GM19324 (cell line): ENCODE results near the gene PSORS1C2.
"Not testable (repeated sequence)": the region's sequence is repeated elsewhere in the genome, so short reads cannot be mapped to it uniquely, and the experiment has no call there.

Source experiments
- ATAC-seq: cut with Tn5 transposase; IDR thresholded peaks from one replicate; pipeline ENCODE4 v1.9.1; 2021; ENCODE audit warnings: mild to moderate bottlenecking, moderate library complexity; ENCODE audit not compliant: unreplicated experiment, low FRiP score

PSORS1C2 gene

GRCh38 chr6:31168606-31169005 lies 29.7 kb upstream of the PSORS1C2 start:
- no peak for ATAC-seq

GRCh38 chr6:31165986-31166385 lies 27.1 kb upstream of the PSORS1C2 start:
- ATAC-seq = no peak

GRCh38 chr6:31165064-31165832 lies 26.4 kb upstream of the PSORS1C2 start:
- ATAC-seq = peak; percentile 61

- not testable (repeated sequence) for ATAC-seq
Observed at GRCh38 chr6:31164475-31165063, 25.7 kb upstream of the PSORS1C2 start.

GRCh38 chr6:31163922-31164321 lies 25.1 kb upstream of the PSORS1C2 start:
- no peak for ATAC-seq

GRCh38 chr6:31162463-31163165 lies 23.7 kb upstream of the PSORS1C2 start:
- ATAC-seq = no peak

- no peak for ATAC-seq
Observed at GRCh38 chr6:31161216-31162126, 22.6 kb upstream of the PSORS1C2 start.

- no peak for ATAC-seq
Observed at GRCh38 chr6:31158863-31159855, 20.3 kb upstream of the PSORS1C2 start.

- ATAC-seq = peak; percentile 88
Observed at GRCh38 chr6:31158140-31158862, 19.4 kb upstream of the PSORS1C2 start, which contains the start of gene TCF19. Gene TCF19 (plus strand): TSS chr6:31158589. CDS start chr6:31159470, 881 bp downstream.

GRCh38 chr6:31157513-31158139 lies 18.8 kb upstream of the PSORS1C2 start, which contains the start of gene CCHCR1:
Gene CCHCR1 (minus strand): TSS chr6:31157802. CDS start chr6:31157600, 202 bp downstream.
- ATAC-seq = no peak

- ATAC-seq = no peak
Observed at GRCh38 chr6:31156641-31157040, 17.8 kb upstream of the PSORS1C2 start.

- no peak for ATAC-seq
Observed at GRCh38 chr6:31154436-31154835, 15.6 kb upstream of the PSORS1C2 start.

GRCh38 chr6:31152781-31153180 lies 13.9 kb upstream of the PSORS1C2 start:
- ATAC-seq = no peak

- ATAC-seq = no peak
Observed at GRCh38 chr6:31149827-31150447, 11.1 kb upstream of the PSORS1C2 start.

- no peak for ATAC-seq
Observed at GRCh38 chr6:31145386-31145785, 6.5 kb upstream of the PSORS1C2 start.

GRCh38 chr6:31144970-31145340 lies 6.1 kb upstream of the PSORS1C2 start:
- no peak for ATAC-seq

GRCh38 chr6:31144296-31144969 lies 5.6 kb upstream of the PSORS1C2 start:
- no peak for ATAC-seq
